ENCODE results near the gene FOXB1. TPM values are rescaled to one million over a fixed set of nuclear protein-coding genes. Genes with fewer than 3 reads are reported as not detected.

Gene FOXB1
- total RNA-seq, 1 experiment from 2014 or later: 0.64 TPM

GRCh38 chr15:59993950-59994401 lies 10.1 kb upstream of the FOXB1 start:
- no peak overlapping the region for H3K27ac ChIP-seq (ENCODE audit: low read length)
- H3K27me3 ChIP-seq (ENCODE audit: control insufficient read depth, insufficient read depth, low read length): peaks cover 40% of the 10 kb centered on the region
- ChIA-PET POLR2A (no interaction called here), CTCF (no interaction called here)
- no TSS peak for BruUV-seq (replicated peaks)
- ATAC-seq: no peak
- intact Hi-C loops (cut with micrococcal nuclease; ENCODE audit: unreplicated experiment): loop anchor here (10.0 kb wide), 2 partner anchors 239 to 331 kb away; no protein-coding TSS in a partner anchor
- TF ChIP-seq, protein P1, sequence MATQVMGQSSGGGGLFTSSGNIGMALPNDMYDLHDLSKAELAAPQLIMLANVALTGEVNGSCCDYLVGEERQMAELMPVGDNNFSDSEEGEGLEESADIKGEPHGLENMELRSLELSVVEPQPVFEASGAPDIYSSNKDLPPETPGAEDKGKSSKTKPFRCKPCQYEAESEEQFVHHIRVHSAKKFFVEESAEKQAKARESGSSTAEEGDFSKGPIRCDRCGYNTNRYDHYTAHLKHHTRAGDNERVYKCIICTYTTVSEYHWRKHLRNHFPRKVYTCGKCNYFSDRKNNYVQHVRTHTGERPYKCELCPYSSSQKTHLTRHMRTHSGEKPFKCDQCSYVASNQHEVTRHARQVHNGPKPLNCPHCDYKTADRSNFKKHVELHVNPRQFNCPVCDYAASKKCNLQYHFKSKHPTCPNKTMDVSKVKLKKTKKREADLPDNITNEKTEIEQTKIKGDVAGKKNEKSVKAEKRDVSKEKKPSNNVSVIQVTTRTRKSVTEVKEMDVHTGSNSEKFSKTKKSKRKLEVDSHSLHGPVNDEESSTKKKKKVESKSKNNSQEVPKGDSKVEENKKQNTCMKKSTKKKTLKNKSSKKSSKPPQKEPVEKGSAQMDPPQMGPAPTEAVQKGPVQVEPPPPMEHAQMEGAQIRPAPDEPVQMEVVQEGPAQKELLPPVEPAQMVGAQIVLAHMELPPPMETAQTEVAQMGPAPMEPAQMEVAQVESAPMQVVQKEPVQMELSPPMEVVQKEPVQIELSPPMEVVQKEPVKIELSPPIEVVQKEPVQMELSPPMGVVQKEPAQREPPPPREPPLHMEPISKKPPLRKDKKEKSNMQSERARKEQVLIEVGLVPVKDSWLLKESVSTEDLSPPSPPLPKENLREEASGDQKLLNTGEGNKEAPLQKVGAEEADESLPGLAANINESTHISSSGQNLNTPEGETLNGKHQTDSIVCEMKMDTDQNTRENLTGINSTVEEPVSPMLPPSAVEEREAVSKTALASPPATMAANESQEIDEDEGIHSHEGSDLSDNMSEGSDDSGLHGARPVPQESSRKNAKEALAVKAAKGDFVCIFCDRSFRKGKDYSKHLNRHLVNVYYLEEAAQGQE (IDR thresholded peaks at IDR 0.05; ENCODE audit: insufficient read depth in 1 of 2, low read depth in 2 of 2, low read length in 1 of 2): no peak
- TF ChIP-seq SIN3A (IDR thresholded peaks at IDR 0.05; ENCODE audit: borderline replicate concordance, insufficient read depth, low read depth, low read length) (no peak), POLR2AphosphoS5 (IDR thresholded peaks at IDR 0.05; ENCODE audit: low read depth, low read length) (no peak), TCF7L2 (IDR thresholded peaks at IDR 0.05; ENCODE audit: low read depth, low read length) (no peak)
- TF ChIP-seq, protein P2, sequence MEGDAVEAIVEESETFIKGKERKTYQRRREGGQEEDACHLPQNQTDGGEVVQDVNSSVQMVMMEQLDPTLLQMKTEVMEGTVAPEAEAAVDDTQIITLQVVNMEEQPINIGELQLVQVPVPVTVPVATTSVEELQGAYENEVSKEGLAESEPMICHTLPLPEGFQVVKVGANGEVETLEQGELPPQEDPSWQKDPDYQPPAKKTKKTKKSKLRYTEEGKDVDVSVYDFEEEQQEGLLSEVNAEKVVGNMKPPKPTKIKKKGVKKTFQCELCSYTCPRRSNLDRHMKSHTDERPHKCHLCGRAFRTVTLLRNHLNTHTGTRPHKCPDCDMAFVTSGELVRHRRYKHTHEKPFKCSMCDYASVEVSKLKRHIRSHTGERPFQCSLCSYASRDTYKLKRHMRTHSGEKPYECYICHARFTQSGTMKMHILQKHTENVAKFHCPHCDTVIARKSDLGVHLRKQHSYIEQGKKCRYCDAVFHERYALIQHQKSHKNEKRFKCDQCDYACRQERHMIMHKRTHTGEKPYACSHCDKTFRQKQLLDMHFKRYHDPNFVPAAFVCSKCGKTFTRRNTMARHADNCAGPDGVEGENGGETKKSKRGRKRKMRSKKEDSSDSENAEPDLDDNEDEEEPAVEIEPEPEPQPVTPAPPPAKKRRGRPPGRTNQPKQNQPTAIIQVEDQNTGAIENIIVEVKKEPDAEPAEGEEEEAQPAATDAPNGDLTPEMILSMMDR (IDR thresholded peaks at IDR 0.05): peak; percentile 47
- H3K36me3 ChIP-seq (ENCODE audit: control insufficient read depth, insufficient read depth, low read length): no peaks in the 10 kb centered on the region; the same call in 1 of the 2 replicates
- no peak overlapping the region for H3K4me3 ChIP-seq (ENCODE audit: low read depth in 2 of 2, low read length in 2 of 2)
- 0 out of 2 replicates have a peak, but pooled peaks cover 3% of the 10 kb centered on the region for H3K4me1 ChIP-seq (ENCODE audit: control insufficient read depth, insufficient read depth, low read length)
- in situ Hi-C loops (cut with HindIII; ENCODE audit: low pct_unique_long_range_greater_than_20kb, low sequenced_read_pairs): no loop called here
- DNase-seq (ENCODE audit: low read depth, low spot score): no peak
- H3K9me3 ChIP-seq (ENCODE audit: control insufficient read depth, insufficient read depth, low read depth, low read length): no peaks in the 10 kb centered on the region

- H3K27me3 ChIP-seq (ENCODE audit: control insufficient read depth, insufficient read depth, low read length): peaks cover 44% of the 10 kb centered on the region
- intact Hi-C loops (cut with micrococcal nuclease; ENCODE audit: unreplicated experiment): loop anchor here (10.0 kb wide), 2 partner anchors 240 to 330 kb away; no protein-coding TSS in a partner anchor
- H3K4me3 ChIP-seq (ENCODE audit: low read depth in 2 of 2, low read length in 2 of 2): no peak overlapping the region
- H3K9me3 ChIP-seq (ENCODE audit: control insufficient read depth, insufficient read depth, low read depth, low read length): no peaks in the 10 kb centered on the region
- ATAC-seq: no peak
- TF ChIP-seq, protein P1 (IDR thresholded peaks at IDR 0.05; ENCODE audit: insufficient read depth in 1 of 2, low read depth in 2 of 2, low read length in 1 of 2): no peak
- TF ChIP-seq POLR2AphosphoS5 (IDR thresholded peaks at IDR 0.05; ENCODE audit: low read depth, low read length): no peak
- TF ChIP-seq, protein P2 (IDR thresholded peaks at IDR 0.05): no peak
- no peak for TF ChIP-seq SIN3A (IDR thresholded peaks at IDR 0.05; ENCODE audit: borderline replicate concordance, insufficient read depth, low read depth, low read length)
- no peak for TF ChIP-seq TCF7L2 (IDR thresholded peaks at IDR 0.05; ENCODE audit: low read depth, low read length)
- no peaks in the 10 kb centered on the region; the same call in 1 of the 2 replicates for H3K36me3 ChIP-seq (ENCODE audit: control insufficient read depth, insufficient read depth, low read length)
- no peak overlapping the region for H3K27ac ChIP-seq (ENCODE audit: low read length)
- in situ Hi-C loops (cut with HindIII; ENCODE audit: low pct_unique_long_range_greater_than_20kb, low sequenced_read_pairs): no loop called here
- DNase-seq (ENCODE audit: low read depth, low spot score): no peak
- POLR2A ChIA-PET: no interaction called here
- H3K4me1 ChIP-seq (ENCODE audit: control insufficient read depth, insufficient read depth, low read length): peaks cover 6% of the 10 kb centered on the region; the same call in 1 of the 2 replicates
- CTCF ChIA-PET: interaction anchor here (0.6 kb wide), 1 partner anchor 9 kb away, joined by 4 read pairs; no protein-coding TSS in a partner anchor
- no TSS peak for BruUV-seq (replicated peaks)
Observed at GRCh38 chr15:59994526-59994887, 9.6 kb upstream of the FOXB1 start.

All from Panc1 (cell line).